Hepatocyte (in vitro differentiated cells): ENCODE measurements around the gene WNT3A. TPM values are rescaled to one million over a fixed set of nuclear protein-coding genes. Genes with fewer than 3 reads are reported as not detected.

Source experiments
- DNase-seq: peaks from one replicate; pipeline ENCODE4 v3.0.0-alpha.2; 2016; ENCODE audit warnings: low spot score
- H2AFZ ChIP-seq: fragments of 200-600 bp; sonication (generic); 2 replicates; pipeline ENCODE4 v1.6.0; 2016; ENCODE audit warnings: antibody characterized with exemption, mild to moderate bottlenecking
- H3K27ac ChIP-seq: fragments of 200-600 bp; sonication (generic); 2 replicates; pipeline ENCODE4 v1.5.1; 2016; ENCODE audit warnings: mild to moderate bottlenecking
- H3K27me3 ChIP-seq: fragments of 200-600 bp; sonication (generic); 2 replicates; pipeline ENCODE4 v1.6.1; 2016
- H3K36me3 ChIP-seq: fragments of 200-600 bp; sonication (generic); replicated peaks from 2 replicates; pipeline ENCODE4 v1.5.1; 2016; ENCODE audit warnings: low read depth; ENCODE audit not compliant: insufficient read depth
- H3K4me1 ChIP-seq: fragments of 200-600 bp; sonication (generic); 2 replicates; pipeline ENCODE4 v1.5.1; 2016; ENCODE audit warnings: mild to moderate bottlenecking, moderate library complexity; ENCODE audit not compliant: insufficient read depth
- H3K4me2 ChIP-seq: fragments of 200-600 bp; sonication (generic); 2 replicates; pipeline ENCODE4 v1.6.0; 2016
- H3K4me3 ChIP-seq: fragments of 200-600 bp; sonication (generic); 2 replicates; pipeline ENCODE4 v1.5.1; 2016; ENCODE audit warnings: mild to moderate bottlenecking
- H3K79me2 ChIP-seq: fragments of 200-600 bp; sonication (generic); 2 replicates; pipeline ENCODE4 v1.6.0; 2017; ENCODE audit warnings: mild to moderate bottlenecking
- H3K9me2 ChIP-seq: fragments of 200-600 bp; sonication (generic); replicated peaks from 2 replicates; pipeline ENCODE4 v1.6.0; 2017; ENCODE audit warnings: mild to moderate bottlenecking; ENCODE audit not compliant: insufficient read depth
- H3K9me3 ChIP-seq: fragments of 200-600 bp; sonication (generic); 2 replicates; pipeline ENCODE4 v1.5.1; 2016; ENCODE audit warnings: low read depth, mild to moderate bottlenecking
- H4K20me1 ChIP-seq: fragments of 200-600 bp; sonication (generic); 2 replicates; pipeline ENCODE4 v1.6.0; 2016; ENCODE audit warnings: mild to moderate bottlenecking; ENCODE audit not compliant: insufficient read depth, poor library complexity, severe bottlenecking
- EZH2 ChIP-seq: fragments of 200-600 bp; sonication (generic); IDR thresholded peaks from 2 replicates; pipeline ENCODE4 v1.6.1; 2016; ENCODE audit warnings: antibody characterized with exemption, mild to moderate bottlenecking, borderline replicate concordance
- EZH2phosphoT487 ChIP-seq: fragments of 200-600 bp; sonication (generic); IDR thresholded peaks from one replicate; pipeline ENCODE4 v1.6.1; 2018; ENCODE audit warnings: antibody characterized with exemption, mild to moderate bottlenecking, low read depth, moderate library complexity; ENCODE audit not compliant: unreplicated experiment, severe bottlenecking
- WGBS: methylation state at CpG from one replicate; pipeline ENCODE4 v1.1.6; 2016; ENCODE audit warnings: low lambda C conversion rate; ENCODE audit errors: missing lambda C conversion rate; 5-methylcytosine and 5-hydroxymethylcytosine counted together
- polyA plus RNA-seq: library from polyadenylated mRNA; unstranded; fragments of >200 nt; fragmentation: Nextera tagmentation; extraction: Ambion mirVana; gene quantifications from 2 replicates; pipeline ENCODE4 v1.2.1, GENCODE V29; 2016
- total RNA-seq: library from RNA; depleted of rRNA; stranded (reverse); fragments of >200 nt; gene quantifications from 2 replicates; pipeline ENCODE4 v1.2.3, GENCODE V29; 2014
- TF ChIP-seq, protein P1 (sequence below): fragments of 200-600 bp; sonication (generic); IDR thresholded peaks from 2 replicates; pipeline ENCODE4 v1.5.1; 2016; ENCODE audit warnings: antibody characterized with exemption, mild to moderate bottlenecking; ENCODE audit not compliant: poor library complexity

Gene WNT3A
- total and polyA plus RNA-seq, 2 experiments from 2014 or later, result 0.03 TPM; not detected in 1

DNA sequence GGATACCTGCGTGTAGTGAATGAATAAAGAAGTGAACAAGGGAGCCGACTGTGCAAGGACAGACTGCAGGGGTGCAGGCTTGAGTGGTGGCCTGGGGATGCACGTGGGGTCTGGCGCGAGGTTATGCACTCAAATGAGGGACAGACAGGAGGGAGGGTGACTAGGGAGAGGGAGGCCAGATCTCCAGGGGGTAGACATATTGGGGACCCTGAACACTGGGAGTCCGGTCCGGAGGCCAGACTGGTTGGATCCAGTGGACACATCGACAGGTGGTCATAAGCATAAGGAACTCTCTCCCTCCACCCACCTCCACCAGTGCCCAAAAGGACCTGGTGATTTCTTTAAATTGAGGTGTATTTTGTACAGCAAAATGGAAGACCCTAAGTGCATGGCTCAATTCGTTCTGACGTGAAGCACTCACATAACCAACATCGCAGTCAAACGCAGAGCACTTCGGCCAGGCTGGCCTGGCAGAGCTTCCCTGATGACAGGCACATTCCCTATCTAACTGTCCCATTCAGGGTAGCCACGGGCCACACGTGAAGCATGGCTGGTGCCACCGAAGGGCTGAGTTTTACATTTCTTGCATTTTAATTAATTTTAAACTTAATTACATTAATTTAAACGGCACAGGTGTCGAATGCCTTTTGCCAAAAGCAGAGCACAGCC lies 14.0 kb downstream of the WNT3A start:
- 90% methylated on average over 18 of the region's 18 CpGs for WGBS

DNA sequence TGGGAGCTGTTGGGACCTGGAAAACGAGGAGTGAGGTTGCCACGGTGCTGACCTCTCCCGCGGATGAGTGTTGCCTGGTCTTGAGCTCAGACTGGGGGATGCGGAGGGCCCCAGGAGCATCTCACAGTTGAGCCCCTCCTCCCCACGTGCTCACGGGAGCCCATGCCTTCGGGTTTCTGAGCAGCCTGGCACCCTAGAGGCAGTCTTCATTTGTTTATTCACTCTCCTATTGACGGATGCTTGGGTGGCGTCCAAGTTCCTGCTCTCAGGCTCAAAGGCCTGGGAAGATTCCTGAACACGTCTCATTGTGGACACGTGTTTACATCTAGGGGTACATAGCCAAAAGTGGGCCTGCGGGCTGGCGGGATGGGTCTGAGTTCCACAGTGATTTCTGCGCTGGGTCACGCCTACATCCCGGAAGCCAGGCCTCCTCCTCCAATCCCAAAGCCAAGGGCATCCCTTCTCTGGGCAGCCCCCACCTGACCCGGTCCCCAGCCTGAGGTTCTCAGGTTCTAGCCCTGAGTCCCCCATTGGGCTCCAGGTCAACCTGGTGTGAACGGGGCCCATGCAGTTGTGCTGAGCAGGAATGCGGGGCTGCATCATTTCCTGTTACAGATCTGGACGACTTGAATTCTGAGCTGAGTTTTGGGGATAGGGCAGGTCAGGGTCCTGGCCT lies 14.7 kb downstream of the WNT3A start:
- Histone ChIP-seq H3K27ac (no peak overlapping the region), H3K9me3 (no peaks in the 10 kb centered on the region), H3K9me2 (no peaks in the 10 kb centered on the region), H3K79me2 (no peaks in the 10 kb centered on the region), H4K20me1 (no peaks in the 10 kb centered on the region), H3K36me3 (no peaks in the 10 kb centered on the region), H3K27me3 (no peaks in the 10 kb centered on the region), H2AFZ (no peak overlapping the region), H3K4me2 (no peak overlapping the region), H3K4me3 (no peak overlapping the region), H3K4me1 (no peaks in the 10 kb centered on the region)
- DNase-seq, result no peak
- TF ChIP-seq EZH2 (no peak), EZH2phosphoT487 (no peak)
- TF ChIP-seq, protein P1, sequence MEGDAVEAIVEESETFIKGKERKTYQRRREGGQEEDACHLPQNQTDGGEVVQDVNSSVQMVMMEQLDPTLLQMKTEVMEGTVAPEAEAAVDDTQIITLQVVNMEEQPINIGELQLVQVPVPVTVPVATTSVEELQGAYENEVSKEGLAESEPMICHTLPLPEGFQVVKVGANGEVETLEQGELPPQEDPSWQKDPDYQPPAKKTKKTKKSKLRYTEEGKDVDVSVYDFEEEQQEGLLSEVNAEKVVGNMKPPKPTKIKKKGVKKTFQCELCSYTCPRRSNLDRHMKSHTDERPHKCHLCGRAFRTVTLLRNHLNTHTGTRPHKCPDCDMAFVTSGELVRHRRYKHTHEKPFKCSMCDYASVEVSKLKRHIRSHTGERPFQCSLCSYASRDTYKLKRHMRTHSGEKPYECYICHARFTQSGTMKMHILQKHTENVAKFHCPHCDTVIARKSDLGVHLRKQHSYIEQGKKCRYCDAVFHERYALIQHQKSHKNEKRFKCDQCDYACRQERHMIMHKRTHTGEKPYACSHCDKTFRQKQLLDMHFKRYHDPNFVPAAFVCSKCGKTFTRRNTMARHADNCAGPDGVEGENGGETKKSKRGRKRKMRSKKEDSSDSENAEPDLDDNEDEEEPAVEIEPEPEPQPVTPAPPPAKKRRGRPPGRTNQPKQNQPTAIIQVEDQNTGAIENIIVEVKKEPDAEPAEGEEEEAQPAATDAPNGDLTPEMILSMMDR, result no peak
- 67% methylated on average over 21 of the region's 21 CpGs for WGBS

More for the DNA sequence above, 14.0 kb downstream of the WNT3A start:
- TF ChIP-seq, protein P1, result no peak
- TF ChIP-seq EZH2phosphoT487 (no peak), EZH2 (no peak)
- Histone ChIP-seq H3K4me3 (no peak overlapping the region), H3K27me3 (no peaks in the 10 kb centered on the region), H3K9me2 (no peaks in the 10 kb centered on the region), H3K27ac (no peak overlapping the region), H3K9me3 (no peaks in the 10 kb centered on the region), H3K79me2 (no peaks in the 10 kb centered on the region), H4K20me1 (no peaks in the 10 kb centered on the region), H2AFZ (no peak overlapping the region), H3K36me3 (no peaks in the 10 kb centered on the region), H3K4me2 (no peak overlapping the region), H3K4me1 (no peaks in the 10 kb centered on the region)
- no peak for DNase-seq

DNA sequence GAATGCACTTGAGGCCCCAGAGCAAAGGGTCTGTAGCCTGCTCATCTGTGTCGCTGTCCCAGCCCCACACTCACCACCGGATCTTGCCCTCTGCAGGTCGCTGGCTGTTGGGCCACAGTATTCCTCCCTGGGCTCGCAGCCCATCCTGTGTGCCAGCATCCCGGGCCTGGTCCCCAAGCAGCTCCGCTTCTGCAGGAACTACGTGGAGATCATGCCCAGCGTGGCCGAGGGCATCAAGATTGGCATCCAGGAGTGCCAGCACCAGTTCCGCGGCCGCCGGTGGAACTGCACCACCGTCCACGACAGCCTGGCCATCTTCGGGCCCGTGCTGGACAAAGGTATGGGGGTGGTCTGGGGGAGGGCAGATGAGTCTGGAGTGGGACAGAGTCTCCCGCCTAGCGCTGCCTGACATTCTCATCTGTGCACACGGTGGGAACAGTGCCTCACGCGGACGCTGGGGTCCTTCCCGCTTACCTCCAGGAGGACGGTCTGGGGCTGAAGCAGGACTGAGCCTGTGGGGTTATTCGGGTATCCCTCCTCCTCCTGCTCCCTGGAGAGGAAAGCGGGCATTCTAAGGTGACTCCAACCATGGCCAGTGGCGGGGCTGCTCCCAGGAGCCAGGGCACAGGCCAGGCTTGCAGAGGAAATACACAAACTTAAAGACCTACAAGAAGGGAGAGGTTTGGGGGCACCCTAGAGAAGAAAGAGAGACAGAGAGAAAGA lies 15.9 kb downstream of the WNT3A start:
- Histone ChIP-seq H3K4me1 (no peaks in the 10 kb centered on the region), H3K36me3 (no peaks in the 10 kb centered on the region), H3K9me2 (no peaks in the 10 kb centered on the region), H3K27me3 (no peaks in the 10 kb centered on the region), H3K9me3 (no peaks in the 10 kb centered on the region), H3K4me2 (no peak overlapping the region), H3K79me2 (no peaks in the 10 kb centered on the region), H4K20me1 (no peaks in the 10 kb centered on the region), H2AFZ (no peak overlapping the region), H3K27ac (no peak overlapping the region), H3K4me3 (no peak overlapping the region)
- TF ChIP-seq, protein P1, result no peak
- no peak for TF ChIP-seq EZH2
- no peak for TF ChIP-seq EZH2phosphoT487
- no peak for DNase-seq
- 92% methylated on average over 27 of the region's 28 CpGs for WGBS
